ENCODE results near the gene ADGRD1.

Gene ADGRD1

GRCh38 chr12:130932061-130932930 is 21.4 kb upstream of the ADGRD1 start:
- no peak for TF ChIP-seq GATA2 (IDR thresholded peaks at IDR 0.05; ENCODE audit: low read depth, low read length)
- no peak for TF ChIP-seq GATA3 (IDR thresholded peaks at IDR 0.05; ENCODE audit: low read depth, low read length)

- no peak for TF ChIP-seq GATA2 (IDR thresholded peaks at IDR 0.05; ENCODE audit: low read depth, low read length)
- no peak for TF ChIP-seq GATA3 (IDR thresholded peaks at IDR 0.05; ENCODE audit: low read depth, low read length)
Measured at GRCh38 chr12:130933269-130933995, 20.3 kb upstream of the ADGRD1 start.

- no peak for TF ChIP-seq GATA2 (IDR thresholded peaks at IDR 0.05; ENCODE audit: low read depth, low read length)
- no peak for TF ChIP-seq GATA3 (IDR thresholded peaks at IDR 0.05; ENCODE audit: low read depth, low read length)
Measured at GRCh38 chr12:130934753-130935152, 19.0 kb upstream of the ADGRD1 start.

- TF ChIP-seq GATA3 (IDR thresholded peaks at IDR 0.05; ENCODE audit: low read depth, low read length) = no peak
- no peak for TF ChIP-seq GATA2 (IDR thresholded peaks at IDR 0.05; ENCODE audit: low read depth, low read length)
Measured at GRCh38 chr12:130936561-130936960, 17.1 kb upstream of the ADGRD1 start.

GRCh38 chr12:130937063-130937462 is 16.6 kb upstream of the ADGRD1 start:
- no peak for TF ChIP-seq GATA3 (IDR thresholded peaks at IDR 0.05; ENCODE audit: low read depth, low read length)
- no peak for TF ChIP-seq GATA2 (IDR thresholded peaks at IDR 0.05; ENCODE audit: low read depth, low read length)

GRCh38 chr12:130938186-130938585 is 15.5 kb upstream of the ADGRD1 start:
- TF ChIP-seq GATA2 (IDR thresholded peaks at IDR 0.05; ENCODE audit: low read depth, low read length) (no peak), GATA3 (IDR thresholded peaks at IDR 0.05; ENCODE audit: low read depth, low read length) (no peak)

GRCh38 chr12:130944878-130945277 is 8.8 kb upstream of the ADGRD1 start:
- TF ChIP-seq GATA3 (IDR thresholded peaks at IDR 0.05; ENCODE audit: low read depth, low read length) (no peak), GATA2 (IDR thresholded peaks at IDR 0.05; ENCODE audit: low read depth, low read length) (no peak)

- TF ChIP-seq GATA2 (IDR thresholded peaks at IDR 0.05; ENCODE audit: low read depth, low read length) (no peak), GATA3 (IDR thresholded peaks at IDR 0.05; ENCODE audit: low read depth, low read length) (no peak)
Measured at GRCh38 chr12:130945786-130946492, 7.8 kb upstream of the ADGRD1 start.

GRCh38 chr12:130947028-130947613 is 6.6 kb upstream of the ADGRD1 start:
- TF ChIP-seq GATA3 (IDR thresholded peaks at IDR 0.05; ENCODE audit: low read depth, low read length) (no peak), GATA2 (IDR thresholded peaks at IDR 0.05; ENCODE audit: low read depth, low read length) (no peak)

- TF ChIP-seq GATA3 (IDR thresholded peaks at IDR 0.05; ENCODE audit: low read depth, low read length) (no peak), GATA2 (IDR thresholded peaks at IDR 0.05; ENCODE audit: low read depth, low read length) (no peak)
Measured at GRCh38 chr12:130948136-130948535, 5.6 kb upstream of the ADGRD1 start.

GRCh38 chr12:130948751-130949150 is 5.0 kb upstream of the ADGRD1 start:
- no peak for TF ChIP-seq GATA2 (IDR thresholded peaks at IDR 0.05; ENCODE audit: low read depth, low read length)
- no peak for TF ChIP-seq GATA3 (IDR thresholded peaks at IDR 0.05; ENCODE audit: low read depth, low read length)

GRCh38 chr12:130949806-130950205 is 3.9 kb upstream of the ADGRD1 start:
- TF ChIP-seq GATA3 (IDR thresholded peaks at IDR 0.05; ENCODE audit: low read depth, low read length) = no peak
- no peak for TF ChIP-seq GATA2 (IDR thresholded peaks at IDR 0.05; ENCODE audit: low read depth, low read length)

- no peak for TF ChIP-seq GATA3 (IDR thresholded peaks at IDR 0.05; ENCODE audit: low read depth, low read length)
- no peak for TF ChIP-seq GATA2 (IDR thresholded peaks at IDR 0.05; ENCODE audit: low read depth, low read length)
Measured at GRCh38 chr12:130951636-130952035, 2.1 kb upstream of the ADGRD1 start.

Data from SH-SY5Y (cell line).